Measurements from ENCODE around the gene RIMBP3B.
"Not testable (repeated sequence)": the region's sequence is repeated elsewhere in the genome, so short reads cannot be mapped to it uniquely, and the experiment has no call there.

Gene RIMBP3B

GRCh38 chr22:21418974-21419638 lies 35.6 kb downstream of the RIMBP3B start:
- DNase-seq (ENCODE audit: low read depth), result not testable (repeated sequence)

GRCh38 chr22:21420180-21420763 lies 36.7 kb downstream of the RIMBP3B start:
- not testable (repeated sequence) for DNase-seq (ENCODE audit: low read depth)

- DNase-seq (ENCODE audit: low read depth), result not testable (repeated sequence)
Observed at GRCh38 chr22:21424084-21424709, 40.6 kb downstream of the RIMBP3B start.

GRCh38 chr22:21434378-21435233 lies 51.1 kb downstream of the RIMBP3B start:
- DNase-seq (ENCODE audit: low read depth), result not testable (repeated sequence)

- DNase-seq (ENCODE audit: low read depth), result not testable (repeated sequence)
Observed at GRCh38 chr22:21435998-21436810, 52.7 kb downstream of the RIMBP3B start.

- not testable (repeated sequence) for DNase-seq (ENCODE audit: low read depth)
Observed at GRCh38 chr22:21438013-21438412, 54.5 kb downstream of the RIMBP3B start.

All from ELR (cell line).